ENCODE data around the gene SEMA5A.

GRCh38 chr5:9209846-9210492 lies 335.9 kb downstream of the SEMA5A start:
- TF ChIP-seq EZH2 (IDR thresholded peaks at IDR 0.05; ENCODE audit: insufficient read depth, low read length), result no peak
- TF ChIP-seq, protein P1, sequence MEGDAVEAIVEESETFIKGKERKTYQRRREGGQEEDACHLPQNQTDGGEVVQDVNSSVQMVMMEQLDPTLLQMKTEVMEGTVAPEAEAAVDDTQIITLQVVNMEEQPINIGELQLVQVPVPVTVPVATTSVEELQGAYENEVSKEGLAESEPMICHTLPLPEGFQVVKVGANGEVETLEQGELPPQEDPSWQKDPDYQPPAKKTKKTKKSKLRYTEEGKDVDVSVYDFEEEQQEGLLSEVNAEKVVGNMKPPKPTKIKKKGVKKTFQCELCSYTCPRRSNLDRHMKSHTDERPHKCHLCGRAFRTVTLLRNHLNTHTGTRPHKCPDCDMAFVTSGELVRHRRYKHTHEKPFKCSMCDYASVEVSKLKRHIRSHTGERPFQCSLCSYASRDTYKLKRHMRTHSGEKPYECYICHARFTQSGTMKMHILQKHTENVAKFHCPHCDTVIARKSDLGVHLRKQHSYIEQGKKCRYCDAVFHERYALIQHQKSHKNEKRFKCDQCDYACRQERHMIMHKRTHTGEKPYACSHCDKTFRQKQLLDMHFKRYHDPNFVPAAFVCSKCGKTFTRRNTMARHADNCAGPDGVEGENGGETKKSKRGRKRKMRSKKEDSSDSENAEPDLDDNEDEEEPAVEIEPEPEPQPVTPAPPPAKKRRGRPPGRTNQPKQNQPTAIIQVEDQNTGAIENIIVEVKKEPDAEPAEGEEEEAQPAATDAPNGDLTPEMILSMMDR (IDR thresholded peaks at IDR 0.05; ENCODE audit: insufficient read depth, low read depth, low read length), result no peak

Measured in astrocyte (in vitro differentiated cells and primary cell).